AG09319 (cell line): ENCODE data around the gene CNTN4.

Source experiments
- DNase-seq: peaks from one replicate; pipeline ENCODE4 v3.0.0-alpha.2; 2010; ENCODE audit warnings: low read depth; ENCODE audit errors: extremely low read depth
- CTCF ChIP-seq: IDR thresholded peaks from 2 replicates; pipeline ENCODE4 v1.5.1; 2011; ENCODE audit warnings: low read depth, mild to moderate bottlenecking, inconsistent platforms, low read length, moderate library complexity

CNTN4 gene

GRCh38 chr3:2218375-2218774, 119.7 kb downstream of the CNTN4 start:
- DNase-seq: no peak
- TF ChIP-seq CTCF: no peak

- no peak for TF ChIP-seq CTCF
- no peak for DNase-seq
Observed at GRCh38 chr3:2218816-2219215, 120.2 kb downstream of the CNTN4 start.

GRCh38 chr3:2236203-2236602, 137.5 kb downstream of the CNTN4 start:
- TF ChIP-seq CTCF: no peak
- no peak for DNase-seq

GRCh38 chr3:2244137-2244536, 145.5 kb downstream of the CNTN4 start:
- no peak for TF ChIP-seq CTCF
- DNase-seq: no peak

- DNase-seq: no peak
- TF ChIP-seq CTCF: no peak
Observed at GRCh38 chr3:2246873-2247648, 148.4 kb downstream of the CNTN4 start.

GRCh38 chr3:2247831-2248230, 149.2 kb downstream of the CNTN4 start:
- no peak for DNase-seq
- no peak for TF ChIP-seq CTCF

GRCh38 chr3:2250783-2251182, 152.1 kb downstream of the CNTN4 start:
- no peak for TF ChIP-seq CTCF

More at GRCh38 chr3:2250783-2251182, 152.1 kb downstream of the CNTN4 start:
- DNase-seq: no peak
